HepG2 (cell line): Measurements from ENCODE around the gene ABCB8. TPM values are rescaled to one million over a fixed set of nuclear protein-coding genes. Genes with fewer than 3 reads are reported as not detected.

Source experiments
- ARHGAP35 ChIP-seq: sonication (generic); formaldehyde crosslinking; IDR thresholded peaks from 2 replicates; pipeline ENCODE4 v1.9.0; 2022; ENCODE audit warnings: mild to moderate bottlenecking, inconsistent platforms, moderate library complexity, missing genetic modification reagents, borderline replicate concordance
- ARID2 ChIP-seq: sonication (generic); formaldehyde crosslinking; IDR thresholded peaks from 2 replicates; pipeline ENCODE4 v1.8.1; 2022; ENCODE audit warnings: mild to moderate bottlenecking, missing genetic modification reagents, borderline replicate concordance
- BCLAF1 ChIP-seq: fragments of 450-650 bp; IDR thresholded peaks from 2 replicates; pipeline ENCODE4 v1.6.1; 2017; ENCODE audit warnings: mild to moderate bottlenecking
- CBX2 ChIP-seq, 2 experiments: fragments of 200-600 bp in 1 of 2; sonication (generic); formaldehyde crosslinking in 1 of 2; IDR thresholded peaks; 2 replicates each; pipeline versions ENCODE4 v1.7.0 to v1.8.1; 2018 to 2022; ENCODE audit warnings: low read depth in 2 of 2, low read length in 1 of 2, mild to moderate bottlenecking in 1 of 2, missing genetic modification reagents in 1 of 2
- IKZF5 ChIP-seq: IDR thresholded peaks from 2 replicates; pipeline ENCODE4 v1.6.1; 2018; ENCODE audit warnings: missing genetic modification reagents, mild to moderate bottlenecking, missing compliant biosample characterization
- KDM4B ChIP-seq: sonication (generic); formaldehyde crosslinking; IDR thresholded peaks from 2 replicates; pipeline ENCODE4 v1.4.0; 2020; ENCODE audit warnings: missing genetic modification reagents
- RNF219 ChIP-seq: sonication (generic); formaldehyde crosslinking; IDR thresholded peaks from 2 replicates; pipeline ENCODE4 v1.5.0; 2020; ENCODE audit warnings: mild to moderate bottlenecking, missing genetic modification reagents
- SATB2 ChIP-seq: sonication (generic); formaldehyde crosslinking; IDR thresholded peaks from 2 replicates; pipeline ENCODE4 v1.5.0; 2020; ENCODE audit warnings: missing genetic modification reagents
- SMC3 ChIP-seq: IDR thresholded peaks from 2 replicates; pipeline ENCODE4 v1.6.1; 2011; ENCODE audit warnings: low read length, improper control_type of control experiment
- TEAD3 ChIP-seq: optimal IDR thresholded peaks from 2 replicates; pipeline ENCODE3; 2016; ENCODE audit warnings: borderline replicate concordance
- TEF ChIP-seq: sonication (generic); formaldehyde crosslinking; IDR thresholded peaks from 2 replicates; pipeline ENCODE4 v1.5.0; 2020; ENCODE audit warnings: missing genetic modification reagents
- THYN1 ChIP-seq: sonication (generic); formaldehyde crosslinking; IDR thresholded peaks from 2 replicates; pipeline ENCODE4 v1.8.1; 2023; ENCODE audit warnings: low read depth, mild to moderate bottlenecking, moderate library complexity, missing genetic modification reagents, borderline replicate concordance
- ZNF136 ChIP-seq: sonication (generic); formaldehyde crosslinking; IDR thresholded peaks from 2 replicates; pipeline ENCODE4 v1.8.1; 2022; ENCODE audit warnings: low read depth, mild to moderate bottlenecking, moderate library complexity, missing genetic modification reagents
- ZNF3 ChIP-seq: IDR thresholded peaks from 2 replicates; pipeline ENCODE4 v1.7.0; 2017; ENCODE audit warnings: inconsistent platforms
- ZNF333 ChIP-seq: sonication (generic); formaldehyde crosslinking; IDR thresholded peaks from 2 replicates; pipeline ENCODE4 v1.4.0; 2020; ENCODE audit warnings: mild to moderate bottlenecking, missing genetic modification reagents, borderline replicate concordance
- ZNF335 ChIP-seq: sonication (generic); formaldehyde crosslinking; IDR thresholded peaks from 2 replicates; pipeline ENCODE4 v1.4.0; 2020; ENCODE audit warnings: missing genetic modification reagents
- ZNF570 ChIP-seq: sonication (generic); formaldehyde crosslinking; IDR thresholded peaks from 2 replicates; pipeline ENCODE4 v1.4.0; 2020; ENCODE audit warnings: mild to moderate bottlenecking, missing genetic modification reagents, borderline replicate concordance
- ZNF672 ChIP-seq: sonication (generic); formaldehyde crosslinking; IDR thresholded peaks from 2 replicates; pipeline ENCODE4 v1.8.1; 2022; ENCODE audit warnings: missing genetic modification reagents
- ZNF710 ChIP-seq: sonication (generic); formaldehyde crosslinking; IDR thresholded peaks from 2 replicates; pipeline ENCODE4 v1.5.0; 2020; ENCODE audit warnings: mild to moderate bottlenecking, missing genetic modification reagents, borderline replicate concordance
- ZNF720 ChIP-seq: sonication (generic); formaldehyde crosslinking; IDR thresholded peaks from 2 replicates; pipeline ENCODE4 v1.4.0; 2020; ENCODE audit warnings: missing genetic modification reagents
- ZNF841 ChIP-seq: sonication (generic); formaldehyde crosslinking; IDR thresholded peaks from 2 replicates; pipeline ENCODE4 v1.8.1; 2023; ENCODE audit warnings: missing genetic modification reagents, borderline replicate concordance
- polyA plus RNA-seq, 8 experiments: library from polyadenylated mRNA; depleted of rRNA in 3 of 8; stranded (reverse) in 7 of 8; unstranded in 1 of 8; fragments of >200 nt; fragmentation: Illumina TruSeq in 4 of 8; extraction: Trizol in 4 of 8; gene quantifications; 2 replicates each; pipeline versions ENCODE4 v1.2.1 to v1.2.3, GENCODE V29; 2011 to 2016; ENCODE audit warnings: low read depth in 4 of 8, missing spikeins in 1 of 8, mixed read lengths in 1 of 8; ENCODE audit not compliant: insufficient read depth in 1 of 8
- total RNA-seq, 5 experiments: library from RNA; depleted of rRNA; stranded (reverse); fragments of >200 nt; fragmentation: Illumina TruSeq; extraction: Trizol; gene quantifications; 2 replicates each; pipeline ENCODE4 v1.2.3, GENCODE V29; 2016; ENCODE audit warnings: low read depth in 1 of 5

The ABCB8 gene
- total and polyA plus RNA-seq, 2 of the 13 experiments (the other 11 are each of a cell fraction or from before 2014, with no cell fraction given): 6.6 to 16.7 TPM

GRCh38 chr7:151083071-151083823, 55.0 kb downstream of the ABCB8 start, which contains the start of gene TMUB1 (continued):
- TF ChIP-seq ZNF333 (CRISPR knock-in tag) (no peak), ZNF841 (CRISPR knock-in tag) (no peak), KDM4B (CRISPR knock-in tag) (no peak), SATB2 (CRISPR knock-in tag) (no peak), ARHGAP35 (CRISPR knock-in tag) (0 out of 2 replicates have a peak, but pooled peaks have one; percentile 27), CBX2 (IDR thresholded peaks at IDR 0.05; ENCODE audit: low read depth, low read length) (no peak), CBX2 (CRISPR knock-in tag; IDR thresholded peaks at IDR 0.05; ENCODE audit: low read depth) (no peak), IKZF5 (CRISPR knock-in tag) (no peak; the same call in 1 of the 2 replicates), ZNF3 (no peak), ZNF335 (no peak), ZNF570 (CRISPR knock-in tag) (no peak), THYN1 (CRISPR knock-in tag) (no peak), ZNF136 (CRISPR knock-in tag) (no peak), SMC3 (no peak), TEF (no peak), BCLAF1 (no peak), ARID2 (CRISPR knock-in tag) (no peak), ZNF710 (CRISPR knock-in tag) (no peak), ZNF720 (no peak), RNF219 (no peak), TEAD3 (no peak), ZNF672 (CRISPR knock-in tag) (no peak)
